HG03095 (cell line): ENCODE results near the gene ZNF202.
"Not testable (repeated sequence)": the region's sequence is repeated elsewhere in the genome, so short reads cannot be mapped to it uniquely, and the experiment has no call there.

Experiments used
- ATAC-seq: cut with Tn5 transposase; IDR thresholded peaks from one replicate; pipeline ENCODE4 v1.9.1; 2021; ENCODE audit warnings: moderate library complexity; ENCODE audit not compliant: unreplicated experiment

ZNF202 gene

GRCh38 chr11:123741159-123742030 lies at the start of gene ZNF202:
Gene ZNF202, minus strand, starts transcription at chr11:123741660. Its CDS starts 10,772 bp downstream, at chr11:123730888.
- peak; percentile 98 for ATAC-seq

- ATAC-seq = no peak
Measured at GRCh38 chr11:123783536-123783935, 42.1 kb upstream of the ZNF202 start.

- ATAC-seq = no peak
Measured at GRCh38 chr11:123778511-123778910, 37.1 kb upstream of the ZNF202 start.

GRCh38 chr11:123775715-123776549 lies 34.5 kb upstream of the ZNF202 start:
- no peak for ATAC-seq

- no peak for ATAC-seq
Measured at GRCh38 chr11:123775289-123775688, 33.8 kb upstream of the ZNF202 start.

GRCh38 chr11:123773959-123774358 lies 32.5 kb upstream of the ZNF202 start:
- ATAC-seq = no peak

GRCh38 chr11:123773026-123773425 lies 31.6 kb upstream of the ZNF202 start:
- no peak for ATAC-seq

- no peak for ATAC-seq
Measured at GRCh38 chr11:123771664-123772063, 30.2 kb upstream of the ZNF202 start.

GRCh38 chr11:123770712-123771111 lies 29.3 kb upstream of the ZNF202 start:
- no peak for ATAC-seq

- no peak for ATAC-seq
Measured at GRCh38 chr11:123765601-123766000, 24.1 kb upstream of the ZNF202 start.

GRCh38 chr11:123762422-123762821 lies 21.0 kb upstream of the ZNF202 start:
- no peak for ATAC-seq

GRCh38 chr11:123760894-123761293 lies 19.4 kb upstream of the ZNF202 start:
- peak; percentile 89 for ATAC-seq

- no peak for ATAC-seq
Measured at GRCh38 chr11:123757976-123758375, 16.5 kb upstream of the ZNF202 start.

- no peak for ATAC-seq
Measured at GRCh38 chr11:123755813-123756212, 14.4 kb upstream of the ZNF202 start.

GRCh38 chr11:123755344-123755743 lies 13.9 kb upstream of the ZNF202 start:
- ATAC-seq = no peak

GRCh38 chr11:123754101-123754568 lies 12.7 kb upstream of the ZNF202 start, which contains the start of gene OR6X1:
Gene OR6X1, minus strand, starts transcription at chr11:123754518. Its CDS starts 0 bp downstream, at chr11:123754518.
- ATAC-seq = no peak

- ATAC-seq = no peak
Measured at GRCh38 chr11:123753110-123753509, 11.7 kb upstream of the ZNF202 start.

- ATAC-seq = no peak
Measured at GRCh38 chr11:123751781-123752180, 10.3 kb upstream of the ZNF202 start.

- ATAC-seq = not testable (repeated sequence)
Measured at GRCh38 chr11:123748349-123748748, 6.9 kb upstream of the ZNF202 start.

GRCh38 chr11:123745764-123746451 lies 4.4 kb upstream of the ZNF202 start:
- no peak for ATAC-seq

GRCh38 chr11:123742724-123743120 lies 1.3 kb upstream of the ZNF202 start:
- no peak for ATAC-seq
